ENCODE data around the gene PRSS3.
"Not testable (repeated sequence)": the region's sequence is repeated elsewhere in the genome, so short reads cannot be mapped to it uniquely, and the experiment has no call there.

DNA sequence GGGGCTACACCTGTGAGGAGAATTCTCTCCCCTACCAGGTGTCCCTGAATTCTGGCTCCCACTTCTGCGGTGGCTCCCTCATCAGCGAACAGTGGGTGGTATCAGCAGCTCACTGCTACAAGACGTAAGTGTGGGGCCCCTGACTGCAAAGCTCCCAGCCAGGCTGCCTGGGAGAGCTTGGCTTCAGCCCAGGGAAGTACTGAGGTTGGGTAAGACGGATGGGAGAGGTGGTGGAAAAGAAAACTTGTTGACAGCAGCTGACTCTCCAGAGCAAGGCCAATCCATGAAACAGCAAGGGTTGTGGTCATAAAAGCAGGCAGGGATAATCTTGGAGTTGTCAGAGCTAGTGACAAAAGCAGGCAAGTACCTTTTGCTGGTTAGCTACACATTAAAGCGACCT is 1.3 kb downstream of the PRSS3 start:
- not testable (repeated sequence) for TF ChIP-seq RAD21 (conservative IDR thresholded peaks at IDR 0.05); TAF1 (IDR thresholded peaks at IDR 0.05; ENCODE audit: low read depth); SMC3 (conservative IDR thresholded peaks at IDR 0.05; ENCODE audit: poor library complexity); EP300 (conservative IDR thresholded peaks at IDR 0.05; ENCODE audit: poor library complexity, severe bottlenecking); EZH2 (IDR thresholded peaks at IDR 0.05; ENCODE audit: borderline replicate concordance, insufficient read depth, low read length, poor library complexity, severe bottlenecking); POLR2AphosphoS5 (IDR thresholded peaks at IDR 0.05); MXI1 (conservative IDR thresholded peaks at IDR 0.05; ENCODE audit: poor library complexity, severe bottlenecking)
- TF ChIP-seq, protein P1, sequence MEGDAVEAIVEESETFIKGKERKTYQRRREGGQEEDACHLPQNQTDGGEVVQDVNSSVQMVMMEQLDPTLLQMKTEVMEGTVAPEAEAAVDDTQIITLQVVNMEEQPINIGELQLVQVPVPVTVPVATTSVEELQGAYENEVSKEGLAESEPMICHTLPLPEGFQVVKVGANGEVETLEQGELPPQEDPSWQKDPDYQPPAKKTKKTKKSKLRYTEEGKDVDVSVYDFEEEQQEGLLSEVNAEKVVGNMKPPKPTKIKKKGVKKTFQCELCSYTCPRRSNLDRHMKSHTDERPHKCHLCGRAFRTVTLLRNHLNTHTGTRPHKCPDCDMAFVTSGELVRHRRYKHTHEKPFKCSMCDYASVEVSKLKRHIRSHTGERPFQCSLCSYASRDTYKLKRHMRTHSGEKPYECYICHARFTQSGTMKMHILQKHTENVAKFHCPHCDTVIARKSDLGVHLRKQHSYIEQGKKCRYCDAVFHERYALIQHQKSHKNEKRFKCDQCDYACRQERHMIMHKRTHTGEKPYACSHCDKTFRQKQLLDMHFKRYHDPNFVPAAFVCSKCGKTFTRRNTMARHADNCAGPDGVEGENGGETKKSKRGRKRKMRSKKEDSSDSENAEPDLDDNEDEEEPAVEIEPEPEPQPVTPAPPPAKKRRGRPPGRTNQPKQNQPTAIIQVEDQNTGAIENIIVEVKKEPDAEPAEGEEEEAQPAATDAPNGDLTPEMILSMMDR (IDR thresholded peaks at IDR 0.05; ENCODE audit: poor library complexity, severe bottlenecking), result not testable (repeated sequence)
- TF ChIP-seq, protein P2, sequence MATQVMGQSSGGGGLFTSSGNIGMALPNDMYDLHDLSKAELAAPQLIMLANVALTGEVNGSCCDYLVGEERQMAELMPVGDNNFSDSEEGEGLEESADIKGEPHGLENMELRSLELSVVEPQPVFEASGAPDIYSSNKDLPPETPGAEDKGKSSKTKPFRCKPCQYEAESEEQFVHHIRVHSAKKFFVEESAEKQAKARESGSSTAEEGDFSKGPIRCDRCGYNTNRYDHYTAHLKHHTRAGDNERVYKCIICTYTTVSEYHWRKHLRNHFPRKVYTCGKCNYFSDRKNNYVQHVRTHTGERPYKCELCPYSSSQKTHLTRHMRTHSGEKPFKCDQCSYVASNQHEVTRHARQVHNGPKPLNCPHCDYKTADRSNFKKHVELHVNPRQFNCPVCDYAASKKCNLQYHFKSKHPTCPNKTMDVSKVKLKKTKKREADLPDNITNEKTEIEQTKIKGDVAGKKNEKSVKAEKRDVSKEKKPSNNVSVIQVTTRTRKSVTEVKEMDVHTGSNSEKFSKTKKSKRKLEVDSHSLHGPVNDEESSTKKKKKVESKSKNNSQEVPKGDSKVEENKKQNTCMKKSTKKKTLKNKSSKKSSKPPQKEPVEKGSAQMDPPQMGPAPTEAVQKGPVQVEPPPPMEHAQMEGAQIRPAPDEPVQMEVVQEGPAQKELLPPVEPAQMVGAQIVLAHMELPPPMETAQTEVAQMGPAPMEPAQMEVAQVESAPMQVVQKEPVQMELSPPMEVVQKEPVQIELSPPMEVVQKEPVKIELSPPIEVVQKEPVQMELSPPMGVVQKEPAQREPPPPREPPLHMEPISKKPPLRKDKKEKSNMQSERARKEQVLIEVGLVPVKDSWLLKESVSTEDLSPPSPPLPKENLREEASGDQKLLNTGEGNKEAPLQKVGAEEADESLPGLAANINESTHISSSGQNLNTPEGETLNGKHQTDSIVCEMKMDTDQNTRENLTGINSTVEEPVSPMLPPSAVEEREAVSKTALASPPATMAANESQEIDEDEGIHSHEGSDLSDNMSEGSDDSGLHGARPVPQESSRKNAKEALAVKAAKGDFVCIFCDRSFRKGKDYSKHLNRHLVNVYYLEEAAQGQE (IDR thresholded peaks at IDR 0.05; ENCODE audit: borderline replicate concordance), result not testable (repeated sequence)
